ENCODE results near the gene GRK5.
A peak's percentile ranks its signal among the peaks of the same experiment; 100 is the strongest.

GRK5 gene

DNA sequence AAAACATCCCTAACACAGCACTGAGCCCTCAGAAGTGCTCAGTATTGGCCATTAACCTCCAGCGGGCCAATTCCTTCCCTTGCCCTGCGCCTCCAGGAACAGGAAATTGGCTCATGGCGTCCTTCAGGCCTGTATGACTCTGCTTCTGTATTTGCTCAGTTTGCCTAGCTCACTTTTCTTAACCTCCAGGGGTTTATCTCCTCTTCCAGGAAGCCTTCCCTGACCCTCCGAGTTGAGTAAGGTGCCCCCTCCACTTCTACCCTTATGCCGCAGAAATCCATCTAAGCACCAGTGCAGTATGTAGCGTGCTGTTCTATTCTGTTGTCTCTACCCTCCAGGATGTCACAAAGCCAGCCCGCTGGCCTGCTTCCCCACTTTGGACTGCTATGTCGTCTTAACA is 40.8 kb upstream of the GRK5 start:
- Histone ChIP-seq H2AFZ (ENCODE audit: low read depth, low read length, severe bottlenecking) (no peak overlapping the region), H3K9me3 (ENCODE audit: insufficient read depth, low read length) (no peaks in the 10 kb centered on the region), H3K9me2 (replicated peaks; ENCODE audit: insufficient read depth, low read length) (no peaks in the 10 kb centered on the region), H3K4me3 (ENCODE audit: insufficient read depth, low read length, poor library complexity, severe bottlenecking) (no peak overlapping the region), H3K27ac (ENCODE audit: low read depth, low read length) (peak overlapping the region; percentile 79; the same call in 1 of the 2 replicates), H3F3A (ENCODE audit: insufficient read depth) (peaks cover 39% of the 10 kb centered on the region), H3K36me3 (ENCODE audit: low read length) (peaks cover 14% of the 10 kb centered on the region), H4K20me1 (ENCODE audit: low read depth, low read length) (no peaks in the 10 kb centered on the region), H3K27me3 (ENCODE audit: low read length) (no peaks in the 10 kb centered on the region), H3K79me2 (ENCODE audit: insufficient read depth, low read length) (peaks cover 12% of the 10 kb centered on the region), H3K4me2 (ENCODE audit: low read depth, low read length, poor library complexity, severe bottlenecking) (peak overlapping the region; percentile 88), H3K9ac (ENCODE audit: low read length) (peak overlapping the region; percentile 87; the same call in 1 of the 2 replicates)
- TF ChIP-seq EZH2phosphoT487 (conservative IDR thresholded peaks at IDR 0.05; ENCODE audit: low read length): no peak
- TF ChIP-seq, protein P1, sequence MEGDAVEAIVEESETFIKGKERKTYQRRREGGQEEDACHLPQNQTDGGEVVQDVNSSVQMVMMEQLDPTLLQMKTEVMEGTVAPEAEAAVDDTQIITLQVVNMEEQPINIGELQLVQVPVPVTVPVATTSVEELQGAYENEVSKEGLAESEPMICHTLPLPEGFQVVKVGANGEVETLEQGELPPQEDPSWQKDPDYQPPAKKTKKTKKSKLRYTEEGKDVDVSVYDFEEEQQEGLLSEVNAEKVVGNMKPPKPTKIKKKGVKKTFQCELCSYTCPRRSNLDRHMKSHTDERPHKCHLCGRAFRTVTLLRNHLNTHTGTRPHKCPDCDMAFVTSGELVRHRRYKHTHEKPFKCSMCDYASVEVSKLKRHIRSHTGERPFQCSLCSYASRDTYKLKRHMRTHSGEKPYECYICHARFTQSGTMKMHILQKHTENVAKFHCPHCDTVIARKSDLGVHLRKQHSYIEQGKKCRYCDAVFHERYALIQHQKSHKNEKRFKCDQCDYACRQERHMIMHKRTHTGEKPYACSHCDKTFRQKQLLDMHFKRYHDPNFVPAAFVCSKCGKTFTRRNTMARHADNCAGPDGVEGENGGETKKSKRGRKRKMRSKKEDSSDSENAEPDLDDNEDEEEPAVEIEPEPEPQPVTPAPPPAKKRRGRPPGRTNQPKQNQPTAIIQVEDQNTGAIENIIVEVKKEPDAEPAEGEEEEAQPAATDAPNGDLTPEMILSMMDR (IDR thresholded peaks at IDR 0.05; ENCODE audit: insufficient read depth, low read length, poor library complexity, severe bottlenecking): no peak

DNA sequence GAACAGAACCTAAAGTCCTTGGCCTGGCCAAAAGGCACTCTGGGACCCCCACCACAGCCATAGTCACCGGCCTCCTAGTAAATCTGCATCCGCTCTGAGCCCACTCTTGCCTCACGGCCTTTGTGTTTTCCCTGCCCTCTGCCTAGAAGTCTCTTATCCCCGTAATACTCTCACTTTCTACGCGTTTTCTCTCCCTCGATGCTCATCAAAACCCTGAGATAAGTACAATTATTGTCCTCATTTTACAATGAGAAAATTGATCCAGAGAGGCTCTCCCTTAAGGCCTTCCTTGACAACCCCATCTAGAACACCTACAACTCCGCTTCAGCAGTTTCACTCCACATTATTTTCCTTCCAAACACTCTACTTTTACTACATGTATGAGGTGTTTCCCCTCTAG is 40.3 kb upstream of the GRK5 start:
- Histone ChIP-seq H3K9me3 (ENCODE audit: insufficient read depth, low read length) (no peaks in the 10 kb centered on the region), H3K27ac (ENCODE audit: low read depth, low read length) (no peak overlapping the region), H3K4me3 (ENCODE audit: insufficient read depth, low read length, poor library complexity, severe bottlenecking) (no peak overlapping the region), H3K4me2 (ENCODE audit: low read depth, low read length, poor library complexity, severe bottlenecking) (no peak overlapping the region), H3K36me3 (ENCODE audit: low read length) (peaks cover 14% of the 10 kb centered on the region), H2AFZ (ENCODE audit: low read depth, low read length, severe bottlenecking) (no peak overlapping the region), H3K9me2 (replicated peaks; ENCODE audit: insufficient read depth, low read length) (no peaks in the 10 kb centered on the region), H3K79me2 (ENCODE audit: insufficient read depth, low read length) (peaks cover 12% of the 10 kb centered on the region), H4K20me1 (ENCODE audit: low read depth, low read length) (no peaks in the 10 kb centered on the region), H3K9ac (ENCODE audit: low read length) (no peak overlapping the region), H3K27me3 (ENCODE audit: low read length) (no peaks in the 10 kb centered on the region), H3F3A (ENCODE audit: insufficient read depth) (peaks cover 39% of the 10 kb centered on the region)
- TF ChIP-seq EZH2phosphoT487 (conservative IDR thresholded peaks at IDR 0.05; ENCODE audit: low read length): no peak
- TF ChIP-seq, protein P1 (IDR thresholded peaks at IDR 0.05; ENCODE audit: insufficient read depth, low read length, poor library complexity, severe bottlenecking): no peak

DNA sequence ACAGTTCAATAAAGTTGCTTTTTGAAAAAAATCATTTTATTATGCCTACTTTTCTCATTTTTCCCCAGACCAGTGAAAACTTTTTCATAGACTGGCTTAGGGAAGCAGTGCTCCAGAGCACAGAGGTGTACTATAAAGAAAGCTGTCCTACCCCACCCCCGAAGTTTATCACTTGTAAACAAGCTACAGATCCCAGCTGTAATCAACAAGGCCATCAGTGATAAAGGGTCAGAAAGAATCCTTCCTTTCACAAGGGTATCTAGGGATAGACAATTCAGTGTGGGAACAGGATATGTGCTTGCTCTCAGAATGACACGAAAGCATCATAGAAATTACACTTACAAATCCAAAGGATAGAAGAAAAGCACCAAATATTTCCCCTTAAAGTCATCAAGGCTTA is 33.3 kb upstream of the GRK5 start:
- Histone ChIP-seq H3K79me2 (ENCODE audit: insufficient read depth, low read length) (peaks cover 44% of the 10 kb centered on the region), H3K4me3 (ENCODE audit: insufficient read depth, low read length, poor library complexity, severe bottlenecking) (no peak overlapping the region), H3K9me2 (replicated peaks; ENCODE audit: insufficient read depth, low read length) (no peaks in the 10 kb centered on the region), H3K9ac (ENCODE audit: low read length) (no peak overlapping the region), H3K36me3 (ENCODE audit: low read length) (peaks cover 14% of the 10 kb centered on the region; the same call in 1 of the 2 replicates), H3F3A (ENCODE audit: insufficient read depth) (peaks cover 6% of the 10 kb centered on the region), H3K9me3 (ENCODE audit: insufficient read depth, low read length) (no peaks in the 10 kb centered on the region), H2AFZ (ENCODE audit: low read depth, low read length, severe bottlenecking) (no peak overlapping the region), H3K4me2 (ENCODE audit: low read depth, low read length, poor library complexity, severe bottlenecking) (no peak overlapping the region), H3K27me3 (ENCODE audit: low read length) (no peaks in the 10 kb centered on the region), H3K27ac (ENCODE audit: low read depth, low read length) (no peak overlapping the region), H4K20me1 (ENCODE audit: low read depth, low read length) (no peaks in the 10 kb centered on the region)
- TF ChIP-seq, protein P1 (IDR thresholded peaks at IDR 0.05; ENCODE audit: insufficient read depth, low read length, poor library complexity, severe bottlenecking): no peak
- TF ChIP-seq EZH2phosphoT487 (conservative IDR thresholded peaks at IDR 0.05; ENCODE audit: low read length): no peak
